ENCODE data around the gene CALR3.
A peak's percentile ranks its signal among the peaks of the same experiment; 100 is the strongest.

CALR3 gene

GRCh38 chr19:16441661-16442162 is 54.3 kb downstream of the CALR3 start:
- DNase-seq, result peak; percentile 57
- in situ Hi-C loops (cut with MboI; ENCODE audit: low pct_unique_long_range_greater_than_20kb, low sequenced_read_pairs), result no loop called here

GRCh38 chr19:16436780-16437332 is 59.1 kb downstream of the CALR3 start:
- DNase-seq, result peak; percentile 26
- in situ Hi-C loops (cut with MboI; ENCODE audit: low pct_unique_long_range_greater_than_20kb, low sequenced_read_pairs), result no loop called here

GRCh38 chr19:16435999-16436650 is 59.8 kb downstream of the CALR3 start:
- peak; percentile 85 for DNase-seq
- in situ Hi-C loops (cut with MboI; ENCODE audit: low pct_unique_long_range_greater_than_20kb, low sequenced_read_pairs), result no loop called here

- DNase-seq, result no peak
- in situ Hi-C loops (cut with MboI; ENCODE audit: low pct_unique_long_range_greater_than_20kb, low sequenced_read_pairs), result no loop called here
Observed at GRCh38 chr19:16435238-16435917, 60.6 kb downstream of the CALR3 start.

- DNase-seq, result no peak
- in situ Hi-C loops (cut with MboI; ENCODE audit: low pct_unique_long_range_greater_than_20kb, low sequenced_read_pairs), result no loop called here
Observed at GRCh38 chr19:16433986-16434385, 62.0 kb downstream of the CALR3 start.

- in situ Hi-C loops (cut with MboI; ENCODE audit: low pct_unique_long_range_greater_than_20kb, low sequenced_read_pairs), result no loop called here
- DNase-seq, result no peak
Observed at GRCh38 chr19:16429759-16430091, 66.2 kb downstream of the CALR3 start.

GRCh38 chr19:16429066-16429758 is 66.8 kb downstream of the CALR3 start:
- DNase-seq, result no peak
- in situ Hi-C loops (cut with MboI; ENCODE audit: low pct_unique_long_range_greater_than_20kb, low sequenced_read_pairs), result no loop called here
